Chondrocyte (in vitro differentiated cells): ENCODE measurements around the gene ASPDH. TPM values are rescaled to one million over a fixed set of nuclear protein-coding genes. Genes with fewer than 3 reads are reported as not detected.

Source experiments
- DNase-seq: peaks from one replicate; pipeline ENCODE4 v3.0.0; 2021; ENCODE audit warnings: mixed read lengths, low spot score
- H3K27ac Mint-ChIP-seq: one replicate; pipeline ENCODE4 v1.8.0; 2021; ENCODE audit warnings: mild to moderate bottlenecking, moderate library complexity, mixed read lengths; ENCODE audit not compliant: unreplicated experiment
- H3K27me3 Mint-ChIP-seq: 2 replicates; pipeline ENCODE4 v1.8.0; 2021; ENCODE audit warnings: low read depth, mixed read lengths
- H3K36me3 Mint-ChIP-seq: 2 replicates; pipeline ENCODE4 v1.8.0; 2021; ENCODE audit warnings: low read depth, mixed read lengths
- H3K4me1 Mint-ChIP-seq: 2 replicates; pipeline ENCODE4 v1.8.0; 2021; ENCODE audit warnings: low read depth, mild to moderate bottlenecking, mixed read lengths
- H3K4me3 Mint-ChIP-seq: one replicate; pipeline ENCODE4 v1.8.0; 2021; ENCODE audit warnings: mild to moderate bottlenecking, moderate library complexity, mixed read lengths; ENCODE audit not compliant: unreplicated experiment
- H3K9me3 Mint-ChIP-seq: 2 replicates; pipeline ENCODE4 v1.8.0; 2021; ENCODE audit warnings: low read depth, mixed read lengths
- total RNA-seq: library from RNA; stranded (reverse); gene quantifications from 3 replicates; pipeline ENCODE4 v1.2.1, GENCODE V29; 2021
- TF ChIP-seq, protein P1 (sequence below): fragments of 200-600 bp; sonication (generic); IDR thresholded peaks from 2 replicates; pipeline ENCODE4 v1.5.0; 2021; ENCODE audit warnings: antibody characterized with exemption, mild to moderate bottlenecking, moderate library complexity

The ASPDH gene
- total RNA-seq, 1 donor from 2014 or later, result not detected

DNA sequence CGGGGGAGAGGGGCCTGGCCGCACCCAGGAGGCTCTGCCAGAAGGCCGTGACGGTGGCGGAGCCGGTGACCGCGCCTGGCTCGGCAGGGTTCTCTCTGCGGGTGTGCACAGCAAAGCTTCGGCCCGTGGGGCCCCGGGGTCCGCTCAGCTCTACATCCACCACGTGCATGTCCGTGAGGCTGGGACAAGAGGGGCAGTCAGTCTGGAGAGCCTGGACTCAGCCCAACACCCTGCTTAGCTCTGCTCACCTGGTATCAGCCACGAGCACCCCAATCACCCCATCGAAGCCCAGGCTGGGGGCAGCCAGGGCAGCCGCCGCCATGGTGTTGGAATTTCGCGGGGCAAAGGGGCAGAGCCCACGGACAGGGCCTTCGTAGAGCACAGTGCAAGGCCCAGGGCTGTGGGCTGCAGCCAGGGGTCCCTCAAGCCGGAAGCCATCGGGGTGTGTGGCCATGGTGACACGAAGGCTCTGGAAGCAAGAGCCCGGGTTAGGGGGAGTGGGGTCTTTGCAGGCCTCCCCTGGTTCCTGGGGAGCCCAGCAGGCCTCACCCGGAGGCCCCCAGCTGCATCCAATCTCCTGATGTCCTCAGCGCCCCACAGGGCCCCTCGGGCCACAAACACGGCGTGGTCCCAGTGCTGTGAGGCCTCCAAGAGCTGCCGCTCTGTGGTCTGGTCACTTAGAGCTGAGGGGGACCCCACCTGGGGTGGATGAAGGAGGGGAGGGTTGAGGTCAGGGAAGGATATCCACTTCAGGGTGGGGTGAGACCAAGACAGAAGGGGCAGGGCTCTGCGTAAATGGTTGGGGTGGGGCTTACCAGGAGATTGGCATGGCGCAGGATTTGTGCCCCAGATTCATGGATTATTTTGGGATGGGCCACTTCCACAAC, 1.4 kb downstream of the ASPDH start:
- Mint-ChIP-seq H3K4me3 (no peak overlapping the region), H3K36me3 (peaks cover 1% of the 10 kb centered on the region), H3K4me1 (peaks cover 25% of the 10 kb centered on the region), H3K9me3 (no peaks in the 10 kb centered on the region), H3K27ac (no peak overlapping the region), H3K27me3 (no peaks in the 10 kb centered on the region)
- peak; percentile 94 for DNase-seq
- TF ChIP-seq, protein P1, sequence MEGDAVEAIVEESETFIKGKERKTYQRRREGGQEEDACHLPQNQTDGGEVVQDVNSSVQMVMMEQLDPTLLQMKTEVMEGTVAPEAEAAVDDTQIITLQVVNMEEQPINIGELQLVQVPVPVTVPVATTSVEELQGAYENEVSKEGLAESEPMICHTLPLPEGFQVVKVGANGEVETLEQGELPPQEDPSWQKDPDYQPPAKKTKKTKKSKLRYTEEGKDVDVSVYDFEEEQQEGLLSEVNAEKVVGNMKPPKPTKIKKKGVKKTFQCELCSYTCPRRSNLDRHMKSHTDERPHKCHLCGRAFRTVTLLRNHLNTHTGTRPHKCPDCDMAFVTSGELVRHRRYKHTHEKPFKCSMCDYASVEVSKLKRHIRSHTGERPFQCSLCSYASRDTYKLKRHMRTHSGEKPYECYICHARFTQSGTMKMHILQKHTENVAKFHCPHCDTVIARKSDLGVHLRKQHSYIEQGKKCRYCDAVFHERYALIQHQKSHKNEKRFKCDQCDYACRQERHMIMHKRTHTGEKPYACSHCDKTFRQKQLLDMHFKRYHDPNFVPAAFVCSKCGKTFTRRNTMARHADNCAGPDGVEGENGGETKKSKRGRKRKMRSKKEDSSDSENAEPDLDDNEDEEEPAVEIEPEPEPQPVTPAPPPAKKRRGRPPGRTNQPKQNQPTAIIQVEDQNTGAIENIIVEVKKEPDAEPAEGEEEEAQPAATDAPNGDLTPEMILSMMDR, result no peak

DNA sequence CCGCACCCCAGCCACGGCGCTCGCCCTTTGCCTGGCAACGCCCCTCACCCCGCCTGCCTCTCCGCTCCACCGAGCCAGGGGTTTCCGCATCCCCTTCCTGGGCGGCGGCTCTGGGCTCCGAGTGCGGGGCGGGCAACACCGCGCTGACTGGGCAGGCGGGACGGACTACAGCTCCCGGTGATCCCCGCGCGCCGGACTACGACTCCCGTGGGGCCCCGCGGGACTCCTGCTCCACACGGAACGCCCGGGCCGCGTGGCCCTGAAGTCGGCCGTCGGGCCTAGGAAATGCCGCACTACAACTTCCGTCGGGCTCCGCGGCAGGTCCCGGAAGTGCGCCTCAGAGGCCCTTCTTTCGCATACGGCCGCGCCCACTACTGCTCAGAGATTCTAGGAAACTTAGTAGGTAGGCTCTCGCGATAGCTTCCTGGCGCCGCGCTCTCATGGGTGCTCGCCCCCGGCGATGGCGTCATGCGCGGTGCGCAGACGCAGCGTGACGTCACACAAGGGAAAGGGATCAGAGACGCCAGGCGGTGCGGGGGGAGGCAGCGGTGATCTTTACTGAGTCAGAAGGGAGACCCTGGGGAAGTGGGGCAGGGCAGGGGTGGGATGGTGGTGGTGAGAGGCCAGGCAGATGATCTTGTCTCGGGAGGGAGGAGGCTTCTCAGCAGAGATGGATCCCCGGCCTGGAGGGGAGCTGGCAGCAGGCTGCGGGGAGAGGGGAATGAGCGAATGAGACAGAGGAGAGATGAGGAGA, 2.5 kb downstream of the ASPDH start, which contains the start of gene JOSD2:
JOSD2 (minus strand) TSS at position 123 of the 754 bp plus-strand sequence. CDS start 760 bp downstream, outside the sequence.
- H3K9me3 Mint-ChIP-seq, result no peaks in the 10 kb centered on the region
- H3K4me1 Mint-ChIP-seq, result peaks cover 25% of the 10 kb centered on the region
- H3K27me3 Mint-ChIP-seq, result no peaks in the 10 kb centered on the region
- H3K27ac Mint-ChIP-seq, result peak within 1 kb of the TSS; percentile 99
- TF ChIP-seq, protein P1, result no peak
- peak; percentile 100 for DNase-seq
- H3K4me3 Mint-ChIP-seq, result peak within 1 kb of the TSS; percentile 95
- H3K36me3 Mint-ChIP-seq, result peaks cover 1% of the 10 kb centered on the region

DNA sequence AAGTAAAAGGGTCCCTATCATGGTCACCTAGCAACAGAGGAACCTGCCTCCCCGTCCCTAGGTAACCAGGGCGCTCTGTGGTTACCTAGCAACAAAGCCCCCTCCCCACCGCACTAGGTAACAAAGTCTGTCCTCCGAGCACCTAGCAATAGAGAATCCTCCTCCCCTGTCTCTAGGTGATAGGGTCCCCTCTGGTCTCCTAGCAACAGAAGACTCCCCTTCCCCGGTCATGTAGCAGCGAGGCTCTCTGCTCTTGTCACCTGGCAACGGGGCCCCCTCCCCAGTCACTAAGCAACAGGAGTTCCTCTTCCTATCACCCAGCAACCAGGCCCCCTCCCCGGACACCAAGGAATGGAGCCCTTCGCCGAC, 3.0 kb downstream of the ASPDH start:
- Mint-ChIP-seq H3K4me3 (peak overlapping the region; percentile 95), H3K27ac (peak overlapping the region; percentile 99)
- no peak for DNase-seq

DNA sequence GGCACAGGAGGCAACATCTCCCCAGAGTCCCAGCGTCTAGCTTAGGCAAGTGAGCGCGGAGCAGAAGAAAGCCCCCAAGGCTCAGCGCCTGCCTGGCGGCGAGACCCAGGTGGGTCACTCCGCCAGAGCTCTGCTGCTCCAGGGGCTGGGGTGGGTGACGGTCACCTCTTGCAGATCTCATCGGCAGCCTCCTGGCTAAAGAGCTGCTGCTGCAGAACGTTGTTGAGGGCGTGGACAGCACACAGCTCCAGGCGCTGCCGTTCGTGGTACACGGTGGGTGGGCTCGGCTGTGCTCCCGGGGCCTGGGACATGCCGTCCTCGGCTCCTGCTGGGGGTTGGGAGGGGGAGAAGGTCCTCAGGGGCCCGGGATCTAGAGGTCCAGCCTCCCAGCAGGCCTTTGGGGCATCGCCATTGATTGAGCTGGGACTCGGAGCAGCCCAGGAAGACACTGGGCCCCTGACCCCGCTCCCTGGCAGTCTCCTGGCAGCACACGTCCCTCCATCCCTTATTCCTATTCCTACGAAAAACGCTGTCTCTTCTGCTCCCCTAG, 3.5 kb downstream of the ASPDH start:
- DNase-seq, result peak; percentile 92
- TF ChIP-seq, protein P1, result no peak
- peaks cover 25% of the 10 kb centered on the region for H3K4me1 Mint-ChIP-seq
- peak overlapping the region; percentile 99 for H3K27ac Mint-ChIP-seq
- peaks cover 1% of the 10 kb centered on the region for H3K36me3 Mint-ChIP-seq
- peak overlapping the region; percentile 95 for H3K4me3 Mint-ChIP-seq
- no peaks in the 10 kb centered on the region for H3K9me3 Mint-ChIP-seq
- no peaks in the 10 kb centered on the region for H3K27me3 Mint-ChIP-seq

More for the DNA sequence above, 3.0 kb downstream of the ASPDH start:
- H3K4me1 Mint-ChIP-seq, result peaks cover 25% of the 10 kb centered on the region
- TF ChIP-seq, protein P1, result no peak
- H3K9me3 Mint-ChIP-seq, result no peaks in the 10 kb centered on the region
- peaks cover 1% of the 10 kb centered on the region for H3K36me3 Mint-ChIP-seq
- H3K27me3 Mint-ChIP-seq, result no peaks in the 10 kb centered on the region

DNA sequence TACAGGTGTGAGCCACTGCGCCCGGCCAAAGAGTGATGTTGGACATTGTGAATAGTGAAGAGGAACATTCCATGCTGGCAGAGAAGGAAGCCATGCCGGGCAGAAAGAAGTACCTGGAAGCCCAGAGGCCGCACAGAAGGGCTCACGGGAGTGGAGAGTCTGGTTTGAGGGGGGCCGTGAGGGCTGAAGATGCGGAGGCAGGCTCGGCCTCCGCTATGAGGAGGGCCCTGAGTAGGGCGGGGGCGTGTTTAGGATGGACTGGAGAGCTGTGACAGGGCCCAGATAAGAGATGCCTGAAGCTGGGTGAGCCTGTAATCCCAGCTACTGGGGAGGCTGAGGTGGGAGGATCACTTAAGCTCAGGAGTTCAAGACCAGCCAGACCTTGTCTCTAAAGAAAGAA, 4.3 kb downstream of the ASPDH start:
- Mint-ChIP-seq H3K27me3 (no peaks in the 10 kb centered on the region), H3K9me3 (no peaks in the 10 kb centered on the region), H3K36me3 (peaks cover 1% of the 10 kb centered on the region), H3K4me3 (peak overlapping the region; percentile 31), H3K4me1 (peaks cover 25% of the 10 kb centered on the region), H3K27ac (no peak overlapping the region)
- DNase-seq, result peak; percentile 67
- TF ChIP-seq, protein P1, result no peak
